CD4-positive, alpha-beta T cell treated with Interleukin-12 subunit alpha and Interleukin-12 subunit beta, for 1 hour (primary cell): ENCODE data around the gene BFSP1.

Experiments
- DNase-seq: peaks from one replicate; pipeline ENCODE4 v3.0.0-alpha.2; 2020

The BFSP1 gene

DNA sequence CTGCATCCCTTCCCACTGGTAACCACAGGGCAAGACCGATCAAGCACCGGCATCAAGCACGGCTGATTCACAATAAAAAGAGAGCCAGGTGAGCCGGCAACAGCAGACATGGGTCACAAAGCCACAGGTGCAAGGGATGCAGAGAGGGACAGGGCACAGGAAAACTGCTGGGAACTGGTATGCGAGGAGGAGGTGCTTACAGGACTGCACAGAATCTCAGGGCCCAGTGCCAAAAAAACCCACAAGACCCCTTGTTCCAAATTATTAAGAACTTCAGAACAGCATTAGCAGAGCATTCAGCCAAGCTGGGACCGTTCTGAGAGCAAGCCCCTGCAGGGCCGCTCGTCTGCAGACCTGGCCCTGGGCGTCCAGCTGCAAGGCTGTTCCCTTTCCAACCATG is 35.4 kb downstream of the BFSP1 start:
- DNase-seq, result no peak

DNA sequence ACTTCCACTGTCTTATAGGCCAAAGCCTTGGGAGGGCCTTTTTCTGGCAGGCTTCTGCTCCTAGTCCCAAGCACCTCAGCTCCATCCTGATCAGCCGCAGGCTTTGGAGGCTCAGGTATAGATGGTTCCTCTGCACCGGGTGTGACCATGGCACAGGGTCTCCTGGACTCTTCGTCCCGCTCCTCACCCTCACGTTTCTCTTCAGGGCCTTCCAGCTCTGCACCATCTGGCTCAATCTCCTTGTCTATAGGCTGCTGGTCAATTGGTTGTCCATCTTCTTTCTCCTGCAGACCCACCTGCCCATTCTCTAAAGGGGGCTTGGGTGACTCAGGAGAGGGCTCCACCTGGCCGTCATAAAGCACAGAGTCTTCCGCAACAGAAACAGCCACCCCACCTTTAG is 37.0 kb downstream of the BFSP1 start:
- DNase-seq, result no peak

DNA sequence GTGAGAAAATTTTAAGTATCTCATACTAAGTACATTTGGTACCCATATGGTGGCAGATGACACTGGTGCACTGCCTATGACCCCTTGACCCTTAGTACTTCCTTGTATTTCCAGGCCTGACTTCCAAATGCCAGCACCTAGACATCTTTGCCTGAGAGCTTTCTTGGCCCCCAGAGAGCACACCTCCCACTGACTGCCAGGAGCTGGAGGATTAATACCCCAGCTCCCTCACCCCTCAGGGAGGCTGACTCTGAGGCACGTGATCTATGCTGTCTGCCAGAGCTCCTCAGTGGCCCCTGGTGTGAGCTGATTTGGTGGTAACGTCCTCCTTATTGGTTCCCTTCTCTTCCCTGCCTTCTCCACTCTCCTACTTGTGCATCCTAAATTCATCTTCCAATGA is 38.0 kb downstream of the BFSP1 start:
- no peak for DNase-seq

DNA sequence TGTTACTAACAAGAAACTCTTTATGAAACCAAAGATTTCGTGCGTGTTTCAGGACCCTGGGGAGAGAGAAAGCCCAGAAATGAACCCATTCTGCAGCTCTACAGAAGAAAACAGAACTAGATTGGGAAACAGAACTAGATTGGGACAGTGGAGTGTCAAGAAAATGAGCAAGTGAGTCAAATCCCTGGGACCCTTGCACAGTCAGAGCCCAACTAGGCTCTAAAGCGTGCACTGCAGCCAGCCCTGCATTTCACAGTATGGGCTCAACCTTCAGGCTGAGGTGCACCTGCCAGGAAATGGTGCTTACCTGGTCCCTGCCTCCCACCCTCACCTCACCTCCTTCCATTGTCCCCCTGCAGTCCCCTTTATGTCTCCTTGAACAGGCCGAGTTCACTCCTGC is 39.7 kb downstream of the BFSP1 start:
- DNase-seq, result no peak

DNA sequence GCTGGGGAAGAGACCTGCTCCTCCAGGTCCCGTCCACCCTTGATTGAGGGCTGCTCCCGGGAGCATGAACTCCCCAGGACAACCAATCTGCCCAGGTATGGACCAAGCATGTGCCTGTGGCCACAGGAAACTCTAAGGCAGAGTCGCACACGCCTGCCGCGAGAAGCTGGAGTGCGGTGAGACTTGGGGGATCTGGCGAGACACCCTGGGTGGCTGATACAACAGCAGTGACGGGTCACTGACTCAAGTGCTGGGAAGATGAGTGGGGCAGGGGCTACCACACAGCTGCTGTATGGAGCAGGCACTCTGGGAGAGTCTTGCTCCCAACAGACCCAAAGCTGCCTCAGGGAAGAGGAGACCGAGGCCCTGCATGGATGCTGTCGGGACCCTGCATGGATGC is 40.1 kb downstream of the BFSP1 start:
- DNase-seq, result no peak

DNA sequence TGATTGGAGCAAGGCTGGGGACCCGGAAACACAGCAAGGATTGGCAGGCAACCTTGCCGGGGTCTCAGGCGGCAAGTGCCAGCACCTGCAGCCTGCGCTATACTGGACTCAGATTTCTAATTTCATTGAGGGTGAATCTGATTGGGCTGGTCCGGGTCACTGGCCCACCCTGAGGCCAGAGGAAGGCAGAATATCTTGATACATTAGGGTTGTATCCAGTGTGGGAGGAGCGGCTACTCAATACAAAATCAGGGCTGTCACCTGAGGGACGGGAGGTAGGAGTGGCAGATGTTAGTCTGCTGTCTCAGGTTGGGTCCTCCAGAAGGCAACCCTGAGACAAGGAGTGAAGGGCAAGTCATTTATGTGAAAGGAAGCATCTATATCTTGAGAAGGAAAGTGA is 40.7 kb downstream of the BFSP1 start:
- DNase-seq, result no peak

DNA sequence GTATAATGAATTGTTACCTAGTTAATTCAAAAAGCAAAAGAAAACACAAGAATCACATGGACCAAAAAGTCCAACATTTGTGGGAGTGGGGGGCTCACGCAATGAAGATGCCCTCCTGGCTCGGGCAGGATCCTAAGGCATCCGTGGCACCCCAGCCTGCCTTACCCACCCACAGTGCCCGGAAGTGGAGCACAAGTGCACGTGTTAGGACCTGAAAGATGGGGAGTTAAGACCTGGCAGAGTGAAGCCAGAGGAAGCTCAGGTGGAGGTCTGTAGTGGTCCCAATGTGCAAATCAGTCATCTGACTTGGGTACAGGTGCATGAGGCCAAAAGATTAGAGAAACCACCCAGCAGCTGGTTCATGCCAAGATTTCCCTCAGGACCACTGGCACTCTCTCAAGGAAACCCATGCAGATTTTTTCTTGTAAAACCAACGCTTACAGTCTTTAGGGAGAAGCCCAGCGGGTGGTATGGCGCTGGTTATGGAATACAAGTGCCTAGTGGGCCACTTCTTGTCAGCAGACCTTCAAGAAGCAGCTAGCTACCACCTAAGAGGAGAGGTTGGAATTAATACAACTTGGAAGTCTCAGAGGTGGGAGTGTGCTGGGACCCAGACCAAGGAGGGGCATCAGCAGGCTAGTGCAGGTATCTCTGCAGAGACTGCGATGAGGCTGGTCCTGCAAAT is 42.1 kb downstream of the BFSP1 start:
- no peak for DNase-seq

DNA sequence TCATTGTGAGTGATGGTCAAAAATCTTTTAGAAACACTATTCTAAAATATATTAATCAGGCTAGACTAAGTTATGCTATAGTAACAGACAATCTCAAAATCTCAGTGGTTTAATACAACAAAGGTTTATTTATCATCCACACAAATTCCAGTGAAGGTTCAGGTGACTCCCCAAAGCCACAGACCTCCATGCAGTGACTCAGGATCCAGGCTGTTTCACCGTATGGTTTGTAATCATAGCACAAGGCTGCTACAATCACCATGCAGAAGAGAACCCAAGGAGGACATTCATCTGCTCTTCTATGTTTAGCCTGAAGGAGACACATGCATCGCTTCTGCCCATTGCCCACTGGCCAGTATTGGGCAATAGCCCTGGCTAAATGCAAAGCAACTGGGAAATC is 46.2 kb downstream of the BFSP1 start:
- no peak for DNase-seq

DNA sequence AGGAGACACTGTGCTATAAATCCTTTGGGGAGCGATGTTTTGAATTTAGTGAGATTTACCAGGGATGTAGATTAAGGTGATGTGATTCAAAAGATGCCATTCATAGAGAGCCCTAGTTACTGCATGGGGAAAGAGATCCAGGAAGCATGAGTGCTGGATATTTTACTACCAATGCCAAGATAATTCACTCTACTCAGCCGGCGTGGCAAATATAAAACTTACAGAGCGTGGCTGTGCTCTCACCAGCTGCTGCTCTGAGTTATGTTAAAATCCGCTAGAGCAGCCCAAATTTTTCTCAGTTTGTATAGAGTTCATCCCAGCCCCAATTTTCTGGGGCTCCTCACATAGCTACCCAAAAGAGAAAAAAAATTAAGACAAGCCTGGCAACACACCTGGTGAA is 48.6 kb downstream of the BFSP1 start:
- no peak for DNase-seq

DNA sequence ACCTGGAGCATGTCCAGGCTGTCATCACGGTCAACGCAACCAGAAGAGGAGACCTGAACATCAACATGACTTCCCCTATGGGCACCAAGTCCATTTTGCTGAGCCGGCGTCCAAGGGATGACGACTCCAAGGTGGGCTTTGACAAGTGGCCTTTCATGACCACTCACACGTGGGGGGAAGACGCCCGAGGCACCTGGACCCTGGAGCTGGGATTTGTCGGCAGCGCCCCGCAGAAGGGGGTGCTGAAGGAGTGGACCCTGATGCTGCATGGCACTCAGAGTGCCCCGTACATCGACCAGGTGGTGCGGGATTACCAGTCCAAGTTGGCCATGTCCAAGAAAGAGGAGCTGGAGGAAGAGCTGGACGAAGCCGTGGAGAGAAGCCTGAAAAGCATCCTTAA is 49.5 kb downstream of the BFSP1 start:
- DNase-seq, result no peak

DNA sequence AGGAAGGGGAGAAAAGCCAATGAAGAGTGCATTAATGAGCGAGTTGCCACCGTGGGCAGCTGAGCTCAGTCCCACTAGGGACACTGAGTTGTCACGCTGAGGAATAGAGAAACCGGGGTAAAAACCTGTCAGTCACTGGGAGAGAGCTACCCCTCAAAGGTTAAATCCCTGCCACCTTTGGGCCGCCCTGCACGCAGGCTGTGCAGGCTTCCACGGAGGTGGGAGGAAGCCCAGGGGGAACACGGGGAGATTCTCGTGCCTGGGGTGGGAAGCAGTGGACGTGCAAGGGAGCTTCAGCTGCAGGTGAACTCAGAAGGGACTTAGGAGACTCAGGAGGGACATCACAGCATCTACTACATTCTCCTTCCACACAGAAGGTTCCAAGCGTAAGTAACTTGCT is 50.5 kb downstream of the BFSP1 start:
- no peak for DNase-seq

DNA sequence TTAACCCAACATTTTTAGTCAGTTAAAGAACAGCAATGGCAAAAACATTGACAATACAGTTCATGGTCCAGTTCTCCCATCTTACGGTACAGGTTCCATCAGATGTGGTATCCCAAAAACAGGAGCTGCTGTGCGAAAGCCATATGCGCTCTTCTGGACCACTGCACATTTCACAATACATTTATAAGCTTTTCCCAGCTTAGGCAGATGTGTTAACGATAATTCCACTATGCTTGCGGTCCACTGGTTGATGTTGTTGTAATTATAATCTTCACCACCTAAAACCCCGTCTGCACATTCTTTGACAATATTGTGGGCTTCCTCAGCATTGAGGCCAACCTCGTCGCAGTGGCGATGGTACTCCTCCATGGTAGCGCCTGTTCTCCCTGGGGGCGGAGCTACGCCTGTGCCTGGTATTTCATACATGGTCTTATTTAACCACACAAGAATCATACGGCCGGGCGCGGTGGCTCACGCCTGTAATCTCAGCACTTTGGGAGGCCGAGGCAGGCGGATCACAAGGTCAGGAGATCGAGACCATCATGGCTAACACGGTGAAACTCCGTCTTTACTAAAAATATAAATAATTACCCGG is 52.0 kb downstream of the BFSP1 start:
- no peak for DNase-seq

DNA sequence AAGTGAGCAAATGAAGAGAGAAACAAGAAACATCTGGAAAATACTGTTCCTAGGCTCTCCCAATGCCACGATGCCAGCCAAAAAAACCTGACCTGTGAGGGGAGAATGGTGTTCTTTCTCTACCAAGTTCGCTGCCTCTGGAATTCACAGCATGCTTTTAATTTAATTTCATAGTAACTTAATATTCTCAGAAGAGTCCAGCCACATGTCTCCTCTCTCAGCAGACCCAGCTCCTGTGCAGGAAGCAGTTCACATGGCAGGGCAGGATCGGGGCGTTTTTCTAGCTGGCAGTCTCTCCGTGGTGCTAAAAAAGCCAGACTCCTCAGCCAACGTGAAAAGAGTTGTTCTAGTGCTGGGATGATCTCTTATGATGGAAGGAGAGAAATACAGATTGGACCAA is 57.5 kb downstream of the BFSP1 start:
- no peak for DNase-seq

DNA sequence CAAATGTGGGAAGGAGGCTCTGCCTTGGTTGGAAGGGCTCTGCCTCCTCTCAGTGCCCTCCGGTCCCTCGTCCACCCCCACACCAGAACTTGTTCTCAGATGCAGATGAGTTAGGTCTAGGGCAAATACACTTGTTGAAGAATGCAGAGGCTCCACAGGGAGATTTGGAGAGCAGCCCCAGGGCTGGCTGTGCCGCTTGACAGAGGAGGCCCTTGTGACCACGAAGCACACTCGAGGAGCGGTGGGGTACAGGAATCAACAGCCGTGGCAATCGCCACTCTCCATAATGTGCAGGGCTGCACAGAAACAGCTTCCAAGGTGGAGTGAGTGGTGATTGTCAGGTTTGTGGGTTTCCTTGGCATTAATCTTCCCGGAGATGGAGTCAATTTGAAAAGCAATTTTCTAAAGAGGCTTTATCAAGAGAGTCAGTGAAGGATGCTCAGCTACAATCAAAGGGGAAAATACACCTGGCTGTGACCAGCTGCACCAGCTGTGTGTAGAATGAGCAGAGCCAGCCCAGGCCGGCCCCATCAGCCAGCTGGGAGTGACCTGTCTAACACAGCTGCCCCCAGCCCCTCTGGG is 59.5 kb downstream of the BFSP1 start:
- no peak for DNase-seq

DNA sequence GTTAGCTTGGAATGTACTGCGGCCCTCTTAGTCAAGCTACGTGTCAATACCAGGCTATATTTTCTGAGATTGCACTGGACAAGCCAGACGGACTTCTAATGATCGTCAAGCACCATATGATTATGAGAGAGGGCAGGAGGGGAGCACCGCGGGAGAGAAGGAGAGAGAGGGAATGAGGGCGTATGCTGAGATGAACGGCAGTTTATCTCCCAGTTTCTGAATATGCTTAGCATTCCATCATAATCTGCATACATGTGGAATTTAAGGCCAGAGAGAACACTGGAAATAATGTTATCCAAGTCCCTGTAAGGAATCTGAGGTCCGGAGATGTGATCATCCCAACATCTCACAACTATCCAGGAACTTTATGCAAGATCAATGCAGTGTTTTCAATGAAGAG is 60.2 kb downstream of the BFSP1 start:
- no peak for DNase-seq

DNA sequence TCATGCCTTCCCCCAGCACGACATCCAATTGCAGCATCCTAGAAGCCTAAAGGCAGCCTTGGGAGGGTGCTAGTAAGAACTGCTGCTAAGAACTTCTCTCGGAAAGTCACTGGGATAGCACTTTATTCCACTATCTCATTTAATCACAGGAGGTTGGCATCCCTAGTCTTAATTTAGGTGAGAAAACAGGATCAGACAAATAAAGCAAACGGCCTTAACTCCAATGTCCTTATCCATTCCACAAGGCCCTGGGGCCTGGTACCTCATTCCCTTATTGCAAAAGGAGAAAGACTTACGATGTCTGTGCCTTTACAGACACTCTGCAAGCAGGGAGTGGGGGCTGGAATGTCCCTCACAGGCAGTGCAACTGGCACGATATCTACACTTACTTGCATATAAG is 60.7 kb downstream of the BFSP1 start:
- no peak for DNase-seq

DNA sequence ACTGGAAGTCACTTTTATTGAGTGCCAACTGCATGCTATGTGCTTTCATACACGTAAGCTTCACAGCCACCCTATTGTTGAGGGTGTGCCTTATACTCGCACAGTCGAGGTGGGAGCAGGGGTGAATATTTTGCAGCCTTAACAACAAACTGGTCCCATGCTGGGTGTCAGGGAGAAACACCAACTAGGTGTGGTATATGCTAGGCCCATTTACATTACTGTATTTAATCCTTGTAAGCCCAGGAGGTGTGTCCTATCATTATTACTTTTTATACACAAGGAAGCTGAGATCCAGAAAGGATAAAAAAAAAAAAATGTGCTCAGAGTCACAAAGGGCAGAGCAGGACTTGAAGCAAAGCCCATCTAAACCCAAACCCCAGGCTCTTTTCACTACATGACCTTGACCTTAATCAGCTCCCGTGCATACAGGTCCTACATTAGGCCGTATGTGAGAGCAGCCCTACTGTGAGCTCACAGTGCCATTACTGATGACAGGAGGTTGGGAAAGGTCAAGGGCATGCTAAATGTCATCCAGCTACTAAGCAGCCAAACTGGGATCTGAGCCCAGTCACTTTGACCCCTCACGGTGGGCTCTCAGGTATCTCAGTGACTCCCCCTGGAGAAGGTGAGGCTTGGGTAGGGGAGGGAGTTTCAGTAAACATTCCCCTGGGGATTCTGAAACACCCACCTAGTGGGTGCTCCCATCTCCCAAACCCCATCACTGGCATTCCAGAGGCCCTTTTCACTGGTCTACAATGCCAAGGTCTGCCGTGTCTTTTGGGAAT is 61.7 kb downstream of the BFSP1 start:
- no peak for DNase-seq

DNA sequence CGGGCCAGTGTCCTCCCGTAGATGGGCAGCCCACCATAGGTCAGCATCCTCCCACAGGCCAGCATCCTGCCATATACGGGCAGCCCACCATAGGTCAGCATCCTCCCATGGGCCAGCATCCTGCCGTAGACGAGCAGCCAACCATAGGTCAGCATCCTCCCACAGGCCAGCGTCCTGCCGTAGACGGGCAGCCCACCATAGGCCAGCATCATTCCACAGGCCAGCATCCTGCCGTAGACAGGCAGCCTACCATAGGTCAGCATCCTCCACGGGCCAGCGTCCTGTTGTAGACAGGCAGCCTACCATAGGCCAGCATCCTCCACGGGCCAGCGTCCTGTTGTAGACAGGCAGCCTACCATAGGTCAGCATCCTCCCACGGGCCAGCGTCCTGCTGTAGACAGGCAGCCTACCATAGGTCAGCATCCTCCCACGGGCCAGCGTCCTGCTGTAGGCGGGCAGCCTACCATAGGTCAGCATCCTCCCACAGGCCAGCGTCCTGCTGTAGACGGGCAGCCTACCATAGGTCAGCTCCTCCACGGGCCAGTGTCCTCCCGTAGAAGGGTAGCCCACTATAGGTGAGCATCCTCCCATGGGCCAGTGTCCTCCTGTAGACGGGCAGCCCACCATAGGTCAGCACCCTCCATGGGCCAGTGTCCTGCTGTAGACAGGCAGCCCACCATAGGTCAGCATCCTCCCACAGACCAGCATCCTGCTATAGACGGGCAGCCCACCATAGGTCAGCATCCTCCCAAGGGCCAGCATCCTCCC is 62.9 kb downstream of the BFSP1 start:
- no peak for DNase-seq

DNA sequence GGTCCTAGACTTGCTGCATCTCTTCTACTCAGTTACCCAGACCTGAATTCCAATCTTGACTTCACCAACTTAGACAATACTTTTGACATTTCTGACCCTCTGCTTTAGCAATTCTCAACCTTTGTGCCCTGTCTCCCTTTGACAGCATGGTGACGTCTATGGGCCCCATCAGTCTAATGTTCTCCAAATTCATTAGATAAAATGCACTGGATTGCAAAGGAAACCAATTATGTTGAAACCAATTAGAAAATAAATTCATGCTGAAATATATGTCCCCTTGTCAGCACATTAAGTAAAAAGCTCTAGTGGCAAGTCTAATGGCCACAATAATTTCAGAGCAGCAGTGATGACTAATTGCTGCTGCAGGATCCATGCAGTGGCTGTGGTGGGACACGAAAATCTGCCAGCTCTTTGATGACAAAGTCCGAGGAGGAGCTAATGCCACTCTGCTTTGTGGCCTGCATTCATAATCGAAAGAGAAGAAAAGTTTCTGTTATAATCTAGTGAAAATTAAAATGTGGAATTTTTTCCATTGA is 64.0 kb downstream of the BFSP1 start:
- DNase-seq, result no peak

DNA sequence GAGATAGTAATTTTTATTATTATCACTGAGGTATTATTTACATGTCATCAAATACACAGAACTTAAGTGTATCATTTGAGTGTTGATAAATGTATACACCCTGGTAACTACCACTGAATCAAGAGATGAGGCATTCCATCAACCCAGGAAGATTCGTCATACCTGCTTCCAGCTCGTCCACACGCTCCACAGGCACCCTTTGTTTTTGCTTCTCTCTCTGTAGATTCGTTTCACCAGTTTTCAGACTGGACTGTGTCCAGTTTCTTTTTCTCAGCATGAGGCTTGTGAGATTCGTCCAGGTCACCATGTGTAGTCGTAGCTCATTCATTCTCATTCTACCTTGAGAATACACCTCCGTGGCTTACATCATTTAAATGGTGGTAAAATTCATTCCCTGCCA is 64.5 kb downstream of the BFSP1 start:
- DNase-seq, result no peak

DNA sequence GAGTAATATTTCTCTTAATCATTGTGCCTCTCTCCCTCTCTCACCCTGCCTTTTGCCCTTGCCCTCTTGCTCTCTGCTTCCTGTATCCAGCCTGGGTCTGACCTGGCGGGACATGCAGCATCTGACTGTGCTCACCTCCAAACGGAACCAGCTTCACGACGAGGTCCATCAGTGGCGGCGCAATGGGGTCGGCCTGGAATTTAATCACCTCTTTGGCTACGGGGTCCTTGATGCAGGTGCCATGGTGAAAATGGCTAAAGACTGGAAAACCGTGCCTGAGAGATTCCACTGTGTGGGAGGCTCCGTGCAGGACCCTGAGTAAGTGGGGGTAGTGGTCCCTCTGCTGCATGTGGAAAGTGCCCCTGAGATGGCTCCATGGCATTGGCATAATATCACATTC is 65.9 kb downstream of the BFSP1 start:
- no peak for DNase-seq

DNA sequence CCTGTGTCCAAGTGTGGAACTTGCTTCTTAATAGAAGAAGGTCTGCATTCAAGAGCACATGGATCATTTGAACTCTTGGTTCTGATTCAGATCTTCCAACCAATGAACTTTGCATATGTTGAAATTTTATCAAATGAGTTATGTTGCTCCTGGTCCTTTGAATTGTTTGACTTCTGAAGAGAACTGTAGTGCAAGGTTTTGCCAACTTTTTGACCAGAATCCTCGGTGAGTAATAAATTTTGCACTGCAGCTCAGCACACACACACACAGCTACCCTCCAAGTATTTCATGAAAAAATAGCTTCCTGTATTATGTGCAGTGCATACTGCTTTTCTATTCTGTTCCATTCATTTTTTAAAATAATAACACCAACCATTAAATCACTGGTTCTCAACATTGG is 67.5 kb downstream of the BFSP1 start:
- no peak for DNase-seq

DNA sequence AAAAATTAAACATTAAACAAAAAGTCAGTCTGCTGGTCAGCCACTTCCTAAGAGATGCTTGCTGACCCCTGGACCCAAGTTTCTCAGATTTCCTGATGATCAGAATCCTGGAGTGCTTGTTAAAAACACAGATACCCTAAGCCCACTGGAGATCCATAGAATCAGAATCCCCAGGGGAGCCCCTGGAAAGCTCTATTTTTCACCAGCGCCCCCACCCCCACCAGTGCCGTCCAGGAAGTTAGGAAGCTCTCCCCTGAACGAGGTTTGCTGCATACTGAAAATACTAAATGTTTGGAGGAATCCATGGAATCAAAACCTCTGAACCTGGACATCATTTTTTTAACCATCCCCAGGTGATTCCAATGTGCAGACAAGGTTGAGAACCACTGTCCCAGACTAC is 69.2 kb downstream of the BFSP1 start:
- no peak for DNase-seq
